Kidney (tissue), 14 donors: ENCODE data around the gene TRPV5. TPM values are rescaled to one million over a fixed set of nuclear protein-coding genes. Genes with fewer than 3 reads are reported as not detected.

Source experiments
- DNase-seq, 5 donors: peaks; one replicate each; pipeline ENCODE4 v3.0.0-alpha.2; 2013 to 2020
- FAIRE-seq: peaks from 2 replicates; lab custom pipeline; 2012; peaks lifted over from hg19 to GRCh38; lab: Jason Lieb, UNC
- H3K27ac ChIP-seq, 2 donors: one replicate each; pipeline ENCODE4 v1.7.0; 2013; ENCODE audit warnings: low read depth in 2 of 2, low read length in 2 of 2, inconsistent platforms in 1 of 2
- H3K27me3 ChIP-seq: one replicate; pipeline ENCODE4 v1.7.1; 2013; ENCODE audit warnings: low read length, inconsistent platforms; ENCODE audit not compliant: control insufficient read depth, insufficient read depth
- H3K36me3 ChIP-seq, 3 donors: one replicate each; pipeline versions ENCODE4 v1.7.0 to v1.7.1; 2013; ENCODE audit warnings: low read length in 3 of 3, control low read depth in 1 of 3, inconsistent platforms in 1 of 3; ENCODE audit not compliant: insufficient read depth in 3 of 3, control insufficient read depth in 2 of 3
- H3K4me1 ChIP-seq, 3 donors: one replicate each; pipeline versions ENCODE4 v1.7.0 to v1.7.1; 2013; ENCODE audit warnings: low read length in 3 of 3, inconsistent platforms in 1 of 3, low read depth in 1 of 3; ENCODE audit not compliant: control insufficient read depth in 2 of 3, insufficient read depth in 2 of 3
- H3K4me3 ChIP-seq, 3 donors: one replicate each; pipeline versions ENCODE4 v1.7.0 to v1.8.1; 2013; ENCODE audit warnings: low read length in 3 of 3, control low read depth in 1 of 3, inconsistent platforms in 1 of 3
- H3K9ac ChIP-seq, 3 donors: one replicate each; pipeline versions ENCODE4 v1.7.0 to v1.7.1; 2013; ENCODE audit warnings: low read length in 3 of 3, control low read depth in 1 of 3, inconsistent platforms in 1 of 3
- H3K9me3 ChIP-seq, 3 donors: one replicate each; pipeline versions ENCODE4 v1.7.0 to v1.7.1; 2013; ENCODE audit warnings: low read length in 3 of 3, control low read depth in 1 of 3, inconsistent platforms in 1 of 3; ENCODE audit not compliant: control insufficient read depth in 2 of 3, insufficient read depth in 1 of 3
- intact Hi-C: fragments of 100-400 bp; cut with DNase I; formaldehyde crosslinking; loops from one replicate; pipeline ENCODE4 v1.11.1; 2022
- polyA plus RNA-seq: library from polyadenylated mRNA; stranded (reverse); fragments of 350-450 nt; fragmentation: Illumina TruSeq; extraction: RNeasy Lipid Tissue Mini Kit (QIAGEN cat#74804); gene quantifications from one replicate; pipeline ENCODE4 v1.2.3, GENCODE V29; 2014; ENCODE audit warnings: low read depth, low replicate concordance; ENCODE audit not compliant: insufficient read depth
- total RNA-seq: library from RNA; stranded (reverse); fragmentation: NEBNext Ultra II Directional; extraction: Animal tissue kit (Norgen Biotek cat#: 25700); gene quantifications from one replicate; pipeline ENCODE4 v1.2.1, GENCODE V29; 2021
- TF ChIP-seq, protein P1 (sequence below): IDR thresholded peaks from 3 replicates; pipeline ENCODE4 v1.5.1; 2012; ENCODE audit warnings: mild to moderate bottlenecking, moderate library complexity, borderline replicate concordance; ENCODE audit not compliant: insufficient read depth; ENCODE audit errors: extremely low read depth
- donor health status: control.
- donor health status: control.
- donor health status: control.
- donor health status: control.
- donor health status: control.
- donor health status: DM: yes; HTN: yes; CAD: no.
- donor health status: Normal renal cell carcinoma (clear cell type).

Gene TRPV5
- total and polyA plus RNA-seq, 2 donors from 2014 or later, result 1.3 to 1.4 TPM

DNA sequence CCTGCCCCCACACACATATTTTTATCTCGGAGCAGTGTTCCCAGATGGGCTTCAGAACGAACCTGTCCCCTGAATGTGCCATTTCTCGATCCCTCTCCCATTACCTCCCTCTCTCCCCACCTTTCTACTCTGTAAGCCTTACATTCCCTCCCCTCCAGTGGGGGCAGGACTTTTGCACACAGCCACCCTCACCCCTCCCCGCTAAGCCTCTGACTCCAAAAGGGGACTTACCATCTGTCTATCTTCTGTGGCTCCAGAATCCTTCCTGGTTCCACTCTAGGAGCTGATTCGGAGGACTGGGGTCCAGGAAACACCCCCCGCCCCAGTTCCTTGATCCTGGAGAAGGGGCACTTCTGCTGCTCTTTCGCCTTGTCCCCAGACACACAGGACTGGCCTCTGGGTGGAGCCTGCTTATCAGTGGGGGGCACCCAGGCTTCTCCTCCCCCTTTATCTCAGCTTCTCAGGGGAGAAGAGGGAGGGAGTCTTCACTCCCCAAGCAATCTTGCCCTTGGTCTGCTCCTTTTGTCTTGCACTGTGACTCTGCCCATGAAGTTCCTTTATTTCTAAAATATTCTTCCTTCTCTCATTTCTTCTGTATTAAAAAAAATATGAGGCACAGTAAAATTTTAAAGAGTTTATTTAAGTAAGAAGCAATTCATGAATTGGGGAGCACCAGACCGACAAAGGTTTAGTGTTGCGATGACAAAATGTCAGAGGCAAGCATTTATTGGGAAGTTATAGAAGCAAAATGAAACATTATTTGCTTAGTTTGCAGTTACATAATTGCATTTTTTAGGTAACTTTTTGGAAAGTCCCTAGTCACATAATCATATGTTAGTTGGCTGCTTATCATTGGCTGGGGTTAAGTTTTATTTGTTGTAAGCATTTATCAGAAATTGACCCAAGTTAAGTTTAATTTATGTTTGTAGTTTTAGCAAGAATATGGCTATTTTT is 28.7 kb upstream of the TRPV5 start, which contains the start of gene KEL:
Gene KEL (minus strand): TSS at position 391 of the 954 bp plus-strand sequence. CDS start 157 bp downstream, at position 234.
- no peaks in the 10 kb centered on the region for H3K36me3 ChIP-seq
- no peaks in the 10 kb centered on the region for H3K27me3 ChIP-seq
- TF ChIP-seq, protein P1, sequence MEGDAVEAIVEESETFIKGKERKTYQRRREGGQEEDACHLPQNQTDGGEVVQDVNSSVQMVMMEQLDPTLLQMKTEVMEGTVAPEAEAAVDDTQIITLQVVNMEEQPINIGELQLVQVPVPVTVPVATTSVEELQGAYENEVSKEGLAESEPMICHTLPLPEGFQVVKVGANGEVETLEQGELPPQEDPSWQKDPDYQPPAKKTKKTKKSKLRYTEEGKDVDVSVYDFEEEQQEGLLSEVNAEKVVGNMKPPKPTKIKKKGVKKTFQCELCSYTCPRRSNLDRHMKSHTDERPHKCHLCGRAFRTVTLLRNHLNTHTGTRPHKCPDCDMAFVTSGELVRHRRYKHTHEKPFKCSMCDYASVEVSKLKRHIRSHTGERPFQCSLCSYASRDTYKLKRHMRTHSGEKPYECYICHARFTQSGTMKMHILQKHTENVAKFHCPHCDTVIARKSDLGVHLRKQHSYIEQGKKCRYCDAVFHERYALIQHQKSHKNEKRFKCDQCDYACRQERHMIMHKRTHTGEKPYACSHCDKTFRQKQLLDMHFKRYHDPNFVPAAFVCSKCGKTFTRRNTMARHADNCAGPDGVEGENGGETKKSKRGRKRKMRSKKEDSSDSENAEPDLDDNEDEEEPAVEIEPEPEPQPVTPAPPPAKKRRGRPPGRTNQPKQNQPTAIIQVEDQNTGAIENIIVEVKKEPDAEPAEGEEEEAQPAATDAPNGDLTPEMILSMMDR, result no peak
- H3K4me3 ChIP-seq, result no peak within 1 kb of the TSS
- no peak for DNase-seq
- H3K9ac ChIP-seq, result no peak within 1 kb of the TSS
- H3K4me1 ChIP-seq, result peaks cover 0 to 4% (median 0%) of the 10 kb centered on the region in 3 donors
- no peak within 1 kb of the TSS for H3K27ac ChIP-seq
- FAIRE-seq, result no peak
- intact Hi-C loops, result no loop called here
- H3K9me3 ChIP-seq, result no peaks in the 10 kb centered on the region

DNA sequence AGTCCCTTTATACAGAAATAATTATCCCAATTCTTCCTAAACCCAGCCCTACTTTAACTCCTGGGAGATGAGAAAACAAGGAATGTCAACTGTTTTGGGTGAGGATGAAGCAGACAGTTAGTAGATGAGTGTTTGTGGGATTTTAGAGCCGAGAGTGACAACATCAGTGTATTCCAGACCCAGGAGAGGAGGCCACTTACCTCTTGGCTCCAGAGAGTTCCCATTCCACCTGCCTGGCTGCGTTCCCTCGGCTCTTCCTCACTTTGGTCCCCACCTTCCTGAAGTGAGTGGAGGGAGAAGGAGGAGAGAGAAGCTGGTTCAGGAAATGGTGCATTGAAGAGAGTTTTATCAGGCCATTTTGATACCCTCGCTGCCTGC is 28.0 kb upstream of the TRPV5 start:
- H3K9me3 ChIP-seq, result no peaks in the 10 kb centered on the region
- DNase-seq (no peak), FAIRE-seq (no peak)
- TF ChIP-seq, protein P1, result no peak
- intact Hi-C loops, result no loop called here
- H3K4me1 ChIP-seq, result peaks cover 0 to 4% (median 0%) of the 10 kb centered on the region in 3 donors
- H3K27ac ChIP-seq, result no peak overlapping the region
- no peaks in the 10 kb centered on the region for H3K36me3 ChIP-seq
- H3K9ac ChIP-seq, result no peak overlapping the region
- H3K4me3 ChIP-seq, result no peak overlapping the region
- no peaks in the 10 kb centered on the region for H3K27me3 ChIP-seq

DNA sequence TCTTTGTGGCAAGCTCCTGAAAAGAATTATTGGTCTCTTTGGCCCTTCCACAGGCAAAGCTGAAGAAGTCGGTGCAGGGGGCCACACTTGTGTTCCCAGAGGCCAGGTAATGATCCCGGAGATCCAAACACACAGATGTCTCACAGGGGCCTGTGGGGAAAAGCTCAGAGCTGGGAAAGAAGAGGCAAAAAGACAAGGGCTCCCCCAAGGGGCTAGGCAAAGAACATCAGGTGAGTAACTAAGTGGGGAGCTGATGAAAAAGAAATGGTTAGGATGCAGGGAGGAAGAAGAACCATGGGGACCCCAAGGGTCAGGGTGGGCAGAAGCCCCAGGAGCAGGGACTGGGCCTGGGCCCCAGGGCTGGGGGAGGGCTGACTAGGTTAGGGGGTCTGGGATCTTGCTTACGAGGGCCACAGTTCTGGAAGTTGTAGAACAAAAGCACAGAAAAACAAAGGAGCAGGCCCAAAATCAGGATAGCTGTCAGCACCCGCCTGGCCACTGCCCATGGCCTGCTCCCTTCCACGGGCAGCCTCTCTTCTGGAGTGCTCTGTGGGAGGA is 27.5 kb upstream of the TRPV5 start:
- FAIRE-seq (no peak), DNase-seq (no peak)
- Histone ChIP-seq H3K36me3 (no peaks in the 10 kb centered on the region), H3K27ac (no peak overlapping the region), H3K4me1 (peaks cover 0 to 4% (median 0%) of the 10 kb centered on the region in 3 donors), H3K4me3 (no peak overlapping the region), H3K27me3 (no peaks in the 10 kb centered on the region), H3K9me3 (no peaks in the 10 kb centered on the region), H3K9ac (no peak overlapping the region)
- TF ChIP-seq, protein P1, result no peak
- intact Hi-C loops, result no loop called here
